Osteoblast (primary cell): Measurements from ENCODE around the gene WNT6. TPM values are rescaled to one million over a fixed set of nuclear protein-coding genes. Genes with fewer than 3 reads are reported as not detected.

Experiments
- DNase-seq: peaks from one replicate; pipeline ENCODE4 v3.0.0; 2011; ENCODE audit warnings: low spot score, mixed read lengths; ENCODE audit not compliant: insufficient read length; ENCODE audit errors: missing footprints
- H2AFZ ChIP-seq: 2 replicates; pipeline ENCODE4 v1.6.0; 2011; ENCODE audit warnings: mild to moderate bottlenecking, low read length
- H3K27ac ChIP-seq: 2 replicates; pipeline ENCODE4 v1.5.1; 2011; ENCODE audit warnings: mild to moderate bottlenecking, low read depth, low read length, moderate library complexity
- H3K27me3 ChIP-seq: 2 replicates; pipeline ENCODE4 v1.6.0; 2012; ENCODE audit warnings: mild to moderate bottlenecking, control low read depth, inconsistent platforms, low read length, moderate library complexity; ENCODE audit not compliant: insufficient read depth
- H3K36me3 ChIP-seq: 2 replicates; pipeline ENCODE4 v1.5.1; 2011; ENCODE audit warnings: mild to moderate bottlenecking, low read length, control low read depth, moderate library complexity; ENCODE audit not compliant: insufficient read depth
- H3K4me1 ChIP-seq: 2 replicates; pipeline ENCODE4 v1.5.1; 2011; ENCODE audit warnings: mild to moderate bottlenecking, low read length, control low read depth, moderate library complexity; ENCODE audit not compliant: insufficient read depth
- H3K4me2 ChIP-seq: 2 replicates; pipeline ENCODE4 v1.6.0; 2011; ENCODE audit warnings: mild to moderate bottlenecking, low read length; ENCODE audit not compliant: insufficient read depth
- H3K4me3 ChIP-seq: fragments of 200-600 bp; sonication (generic); 3 replicates; pipeline ENCODE4 v1.5.1; 2012; ENCODE audit warnings: mild to moderate bottlenecking, low read length, inconsistent platforms; ENCODE audit not compliant: insufficient read depth
- H3K79me2 ChIP-seq: 2 replicates; pipeline ENCODE4 v1.6.0; 2012; ENCODE audit warnings: mild to moderate bottlenecking, low read length, control low read depth, inconsistent platforms; ENCODE audit not compliant: insufficient read depth
- H3K9me3 ChIP-seq: 2 replicates; pipeline ENCODE4 v1.5.1; 2011; ENCODE audit warnings: low read depth, low read length, control low read depth
- H4K20me1 ChIP-seq: 2 replicates; pipeline ENCODE4 v1.6.0; 2012; ENCODE audit warnings: mild to moderate bottlenecking, low read length, control low read depth; ENCODE audit not compliant: insufficient read depth
- CTCF ChIP-seq: IDR thresholded peaks from 2 replicates; pipeline ENCODE4 v1.5.1; 2011; ENCODE audit warnings: mild to moderate bottlenecking, low read depth, low read length, moderate library complexity; ENCODE audit errors: extremely low read depth
- total RNA-seq: library from RNA; depleted of rRNA; stranded (reverse); fragments of >200 nt; gene quantifications from 2 replicates; pipeline ENCODE4 v1.2.3, GENCODE V29; 2012

Gene WNT6
- total RNA-seq, 1 donor = not detected

- Histone ChIP-seq H3K36me3 (no peaks in the 10 kb centered on the region), H3K27ac (no peak overlapping the region), H3K9me3 (no peaks in the 10 kb centered on the region), H4K20me1 (no peaks in the 10 kb centered on the region), H3K4me3 (no peak overlapping the region), H3K4me1 (no peaks in the 10 kb centered on the region), H3K4me2 (no peak overlapping the region), H2AFZ (no peak overlapping the region), H3K27me3 (peaks cover 5% of the 10 kb centered on the region), H3K79me2 (no peaks in the 10 kb centered on the region)
- TF ChIP-seq CTCF = no peak
- no peak for DNase-seq
These were observed 32.8 kb upstream of the WNT6 start for GRCh38 chr2:218826791-218827190.

- DNase-seq = no peak
- no peaks in the 10 kb centered on the region for H4K20me1 ChIP-seq
- H3K36me3 ChIP-seq = no peaks in the 10 kb centered on the region
- TF ChIP-seq CTCF = no peak
- no peaks in the 10 kb centered on the region for H3K9me3 ChIP-seq
- no peak overlapping the region for H3K4me2 ChIP-seq
- H2AFZ ChIP-seq = no peak overlapping the region
- H3K79me2 ChIP-seq = no peaks in the 10 kb centered on the region
- H3K27me3 ChIP-seq = peaks cover 3% of the 10 kb centered on the region
- H3K4me1 ChIP-seq = peaks cover 9% of the 10 kb centered on the region
- no peak overlapping the region for H3K4me3 ChIP-seq
- no peak overlapping the region for H3K27ac ChIP-seq
These were observed 31.7 kb upstream of the WNT6 start for GRCh38 chr2:218827701-218828476.

DNA sequence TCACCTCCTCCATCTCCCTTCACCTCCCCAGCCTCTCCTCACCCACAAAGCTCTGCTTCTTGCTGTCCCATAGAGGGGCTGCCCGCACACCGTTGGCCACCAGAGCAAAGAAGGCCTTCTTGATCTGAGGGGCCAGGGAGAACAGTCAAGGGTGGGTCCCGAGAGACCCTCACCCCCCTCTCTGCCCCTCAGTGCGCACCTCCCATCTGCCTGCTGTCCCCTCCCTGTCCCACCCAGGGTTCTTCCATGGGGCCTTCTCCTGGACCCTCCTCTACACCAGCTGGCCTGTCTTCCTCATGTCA, 31.2 kb upstream of the WNT6 start:
- TF ChIP-seq CTCF = no peak
- Histone ChIP-seq H3K4me1 (peaks cover 10% of the 10 kb centered on the region), H3K36me3 (no peaks in the 10 kb centered on the region), H3K4me2 (no peak overlapping the region), H3K9me3 (no peaks in the 10 kb centered on the region), H3K27me3 (peaks cover 3% of the 10 kb centered on the region), H4K20me1 (no peaks in the 10 kb centered on the region), H3K4me3 (no peak overlapping the region), H3K27ac (no peak overlapping the region), H2AFZ (no peak overlapping the region), H3K79me2 (no peaks in the 10 kb centered on the region)
- DNase-seq = no peak

DNA sequence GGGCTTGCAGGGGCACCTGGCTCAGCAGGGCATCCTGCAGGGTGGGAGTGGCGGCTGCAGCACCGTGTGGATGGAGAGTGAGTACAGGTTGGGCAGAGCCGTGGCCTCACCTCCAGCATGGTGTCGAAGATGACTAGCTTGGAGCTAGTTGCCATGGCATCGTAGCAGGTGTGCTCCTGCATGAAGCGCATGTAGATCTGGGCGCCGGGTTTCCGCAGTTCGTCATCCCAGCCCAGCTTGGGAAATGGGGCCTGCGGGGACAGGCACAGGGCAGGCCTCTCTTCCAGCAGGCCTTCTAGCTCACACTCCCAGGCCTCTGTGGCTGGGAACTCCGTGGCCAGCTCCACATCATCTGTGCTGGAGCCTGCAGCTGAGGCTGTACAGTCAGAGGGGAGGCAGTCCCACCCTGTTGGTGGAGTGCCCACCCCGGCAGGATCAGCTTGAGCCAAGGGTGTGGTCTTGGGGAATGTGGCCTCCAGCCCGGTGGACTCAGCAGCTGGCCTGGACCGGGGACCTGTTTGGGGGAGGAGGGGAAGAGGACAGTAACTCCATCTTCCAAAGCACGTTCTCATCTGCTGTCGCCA, 29.6 kb upstream of the WNT6 start:
- no peaks in the 10 kb centered on the region for H3K36me3 ChIP-seq
- H3K9me3 ChIP-seq = no peaks in the 10 kb centered on the region
- no peak for TF ChIP-seq CTCF
- H4K20me1 ChIP-seq = no peaks in the 10 kb centered on the region
- DNase-seq = no peak
- no peak overlapping the region for H3K4me3 ChIP-seq
- no peaks in the 10 kb centered on the region for H3K79me2 ChIP-seq
- H3K4me1 ChIP-seq = peaks cover 10% of the 10 kb centered on the region
- no peak overlapping the region for H2AFZ ChIP-seq
- H3K27ac ChIP-seq = no peak overlapping the region
- no peak overlapping the region for H3K4me2 ChIP-seq
- peaks cover 7% of the 10 kb centered on the region for H3K27me3 ChIP-seq
